Left kidney (tissue), 2 donors: ENCODE data around the gene DGLUCY. TPM values are rescaled to one million over a fixed set of nuclear protein-coding genes. Genes with fewer than 3 reads are reported as not detected.
"Not testable (repeated sequence)": the region's sequence is repeated elsewhere in the genome, so short reads cannot be mapped to it uniquely, and the experiment has no call there.

ENCODE experiments used
- DNase-seq: peaks from one replicate; pipeline ENCODE4 v3.0.0-alpha.2; 2013
- polyA plus RNA-seq: library from polyadenylated mRNA; unstranded; fragments of 120-200 nt; gene quantifications from one replicate; pipeline ENCODE4 v1.2.1, GENCODE V29; 2013; ENCODE audit not compliant: insufficient read length

DGLUCY gene
- polyA plus RNA-seq, 1 donor: 78.7 TPM

GRCh38 chr14:91207008-91207407, 93.1 kb downstream of the DGLUCY start:
- DNase-seq: no peak

GRCh38 chr14:91211017-91211416, 97.1 kb downstream of the DGLUCY start:
- DNase-seq: no peak

- DNase-seq: no peak
These were observed 100.4 kb downstream of the DGLUCY start for GRCh38 chr14:91214306-91214705.

- no peak for DNase-seq
These were observed 101.5 kb downstream of the DGLUCY start for GRCh38 chr14:91215381-91215780.

GRCh38 chr14:91216731-91217226, 102.9 kb downstream of the DGLUCY start:
- no peak for DNase-seq

GRCh38 chr14:91218014-91218413, 104.1 kb downstream of the DGLUCY start:
- no peak for DNase-seq

GRCh38 chr14:91219517-91220389, 105.9 kb downstream of the DGLUCY start:
- DNase-seq: no peak

GRCh38 chr14:91220581-91221000, 106.7 kb downstream of the DGLUCY start:
- no peak for DNase-seq

- no peak for DNase-seq
These were observed 107.4 kb downstream of the DGLUCY start for GRCh38 chr14:91221270-91221669.

GRCh38 chr14:91223028-91223783, 109.3 kb downstream of the DGLUCY start:
- no peak for DNase-seq

GRCh38 chr14:91225025-91225424, 111.2 kb downstream of the DGLUCY start:
- DNase-seq: no peak

GRCh38 chr14:91226360-91226759, 112.5 kb downstream of the DGLUCY start:
- DNase-seq: not testable (repeated sequence)

GRCh38 chr14:91227183-91227628, 113.3 kb downstream of the DGLUCY start:
- DNase-seq: no peak

- DNase-seq: no peak
These were observed 114.5 kb downstream of the DGLUCY start for GRCh38 chr14:91228112-91229004.

- no peak for DNase-seq
These were observed 115.1 kb downstream of the DGLUCY start for GRCh38 chr14:91229005-91229382.

GRCh38 chr14:91229743-91230200, 115.9 kb downstream of the DGLUCY start:
- DNase-seq: no peak

GRCh38 chr14:91230397-91231035, 116.6 kb downstream of the DGLUCY start:
- no peak for DNase-seq

GRCh38 chr14:91231446-91231845, 117.6 kb downstream of the DGLUCY start:
- no peak for DNase-seq

- no peak for DNase-seq
These were observed 118.2 kb downstream of the DGLUCY start for GRCh38 chr14:91232052-91232451.

GRCh38 chr14:91232603-91233002, 118.7 kb downstream of the DGLUCY start:
- DNase-seq: no peak
